H1 (cell line): ENCODE measurements around the gene AK8. TPM values are rescaled to one million over a fixed set of nuclear protein-coding genes. Genes with fewer than 3 reads are reported as not detected.

Experiments used
- CTCF ChIA-PET: fragments of 300-600 bp; sonication (Branson Sonifier 250); formaldehyde crosslinking; loops from one replicate; lab custom pipeline; 2021; ENCODE audit not compliant: partially characterized antibody; lab: Charles Lee
- POLR2A ChIA-PET: fragments of 300-600 bp; sonication (Branson Sonifier 250); formaldehyde crosslinking; loops from one replicate; lab custom pipeline; 2021; ENCODE audit warnings: inconsistent platforms; ENCODE audit not compliant: partially characterized antibody; lab: Charles Lee
- DNase-seq, 2 experiments: peaks; one replicate each; pipeline versions ENCODE4 v3.0.0 to v3.0.0-alpha.2; 2010 to 2022; ENCODE audit warnings: low spot score in 2 of 2, low read depth in 1 of 2, mixed read lengths in 1 of 2
- FAIRE-seq: peaks from 2 replicates; lab custom pipeline; 2011; peaks lifted over from hg19 to GRCh38; lab: Jason Lieb, UNC
- H2AFZ ChIP-seq: 2 replicates; pipeline ENCODE4 v1.8.1; 2012; ENCODE audit warnings: low read length, inconsistent platforms
- H2AK5ac ChIP-seq: 2 replicates; pipeline ENCODE4 v1.6.1; 2013; ENCODE audit warnings: low read depth, low read length
- H2BK120ac ChIP-seq: replicated peaks from 2 replicates; pipeline ENCODE3; 2013; ENCODE audit warnings: low read depth, low read length, inconsistent platforms
- H2BK12ac ChIP-seq: 2 replicates; pipeline ENCODE4 v1.6.1; 2013; ENCODE audit warnings: low read depth, low read length
- H2BK15ac ChIP-seq: 2 replicates; pipeline ENCODE4 v1.6.1; 2013; ENCODE audit warnings: low read length
- H2BK20ac ChIP-seq: 2 replicates; pipeline ENCODE4 v1.6.1; 2013; ENCODE audit warnings: low read length
- H2BK5ac ChIP-seq: 2 replicates; pipeline ENCODE4 v1.6.1; 2013; ENCODE audit warnings: low read depth, low read length
- H3K14ac ChIP-seq: 2 replicates; pipeline ENCODE4 v1.6.1; 2013; ENCODE audit warnings: inconsistent platforms; ENCODE audit not compliant: insufficient read length
- H3K18ac ChIP-seq: 2 replicates; pipeline ENCODE4 v1.6.1; 2013; ENCODE audit warnings: low read length; ENCODE audit errors: extremely low read depth
- H3K23ac ChIP-seq: 2 replicates; pipeline ENCODE4 v1.6.1; 2013; ENCODE audit warnings: inconsistent platforms; ENCODE audit not compliant: insufficient read length
- H3K23me2 ChIP-seq: 2 replicates; pipeline ENCODE4 v1.6.1; 2013; ENCODE audit warnings: low read depth, low read length
- H3K27ac ChIP-seq: 2 replicates; pipeline ENCODE4 v1.6.1; 2011; ENCODE audit warnings: low read depth, low read length, inconsistent platforms
- H3K27me3 ChIP-seq, 4 experiments: replicated peaks in 1 of 4; 1 replicate in 1 of 4; 2 replicates in 3 of 4; pipeline versions ENCODE4 v1.6.1 to v1.8.1; 2011 to 2013; ENCODE audit warnings: low read length in 3 of 4, mild to moderate bottlenecking in 3 of 4, inconsistent platforms in 2 of 4, mixed read lengths in 2 of 4, moderate library complexity in 1 of 4; ENCODE audit not compliant: control insufficient read depth in 3 of 4, insufficient read depth in 3 of 4; ENCODE audit errors: extremely low read depth in 1 of 4
- H3K36me3 ChIP-seq, 4 experiments: 2 replicates each; pipeline versions ENCODE4 v1.6.1 to v1.8.1; 2011 to 2013; ENCODE audit warnings: mild to moderate bottlenecking in 4 of 4, low read length in 3 of 4, moderate library complexity in 2 of 4, control low read depth in 1 of 4, inconsistent platforms in 1 of 4; ENCODE audit not compliant: insufficient read depth in 4 of 4, control insufficient read depth in 2 of 4
- H3K4ac ChIP-seq: replicated peaks from 2 replicates; pipeline ENCODE3; 2013; ENCODE audit warnings: low read length, low read depth, mixed read lengths, inconsistent platforms; ENCODE audit not compliant: insufficient read length
- H3K4me1 ChIP-seq, 4 experiments: replicated peaks in 1 of 4; 1 replicate in 1 of 4; 2 replicates in 3 of 4; pipeline versions ENCODE4 v1.6.1 to v1.8.1; 2011 to 2013; ENCODE audit warnings: low read length in 3 of 4, inconsistent platforms in 2 of 4, mixed read lengths in 1 of 4; ENCODE audit not compliant: insufficient read depth in 4 of 4, control insufficient read depth in 3 of 4
- H3K4me2 ChIP-seq, 2 experiments: 2 replicates each; pipeline versions ENCODE4 v1.6.1 to v1.8.1; 2011 to 2013; ENCODE audit warnings: low read depth in 2 of 2, low read length in 2 of 2, control low read depth in 1 of 2, inconsistent platforms in 1 of 2, mild to moderate bottlenecking in 1 of 2; ENCODE audit not compliant: insufficient read depth in 1 of 2
- H3K4me3 ChIP-seq, 4 experiments: fragments of 200-600, 300-600 bp in 1 of 4; sonication (generic), shearing (Covaris generic), sonication (Bioruptor Twin) in 1 of 4; 2 replicates each; pipeline versions ENCODE4 v1.5.1 to v1.8.1; 2011 to 2016; ENCODE audit warnings: low read length in 4 of 4, low read depth in 3 of 4, control low read depth in 2 of 4, inconsistent platforms in 2 of 4, mild to moderate bottlenecking in 2 of 4, mixed read lengths in 1 of 4, moderate library complexity in 1 of 4; ENCODE audit not compliant: insufficient read depth in 2 of 4; ENCODE audit errors: extremely low read depth in 1 of 4
- H3K56ac ChIP-seq: replicated peaks from 2 replicates; pipeline ENCODE3; 2013; ENCODE audit warnings: low read depth, mild to moderate bottlenecking, mixed read lengths, low read length, inconsistent platforms; ENCODE audit not compliant: insufficient read length
- H3K79me1 ChIP-seq: 2 replicates; pipeline ENCODE4 v1.6.1; 2013; ENCODE audit warnings: low read depth, low read length, control low read depth
- H3K79me2 ChIP-seq, 2 experiments: 2 replicates each; pipeline versions ENCODE4 v1.6.1 to v1.8.1; 2012 to 2013; ENCODE audit warnings: low read length in 2 of 2, mild to moderate bottlenecking in 2 of 2, inconsistent platforms in 1 of 2; ENCODE audit not compliant: insufficient read depth in 2 of 2, control insufficient read depth in 1 of 2
- H3K9ac ChIP-seq, 4 experiments: replicated peaks in 1 of 4; 1 replicate in 1 of 4; 2 replicates in 3 of 4; pipeline versions ENCODE4 v1.6.1 to v1.8.1; 2011 to 2013; ENCODE audit warnings: low read depth in 3 of 4, low read length in 3 of 4, control low read depth in 2 of 4, mild to moderate bottlenecking in 2 of 4, moderate library complexity in 2 of 4, inconsistent platforms in 1 of 4; ENCODE audit errors: extremely low read depth in 1 of 4
- H3K9me3 ChIP-seq, 2 experiments: 2 replicates each; pipeline versions ENCODE4 v1.6.1 to v1.8.1; 2012 to 2013; ENCODE audit warnings: mild to moderate bottlenecking in 2 of 2, moderate library complexity in 2 of 2, control low read depth in 1 of 2, inconsistent platforms in 1 of 2, low read depth in 1 of 2, low read length in 1 of 2, mixed read lengths in 1 of 2; ENCODE audit not compliant: insufficient read depth in 2 of 2
- H4K20me1 ChIP-seq, 2 experiments: replicated peaks in 1 of 2; 2 replicates each; pipeline versions ENCODE3 to v1.8.1; 2011 to 2013; ENCODE audit warnings: inconsistent platforms in 2 of 2, low read length in 2 of 2, mild to moderate bottlenecking in 1 of 2; ENCODE audit not compliant: insufficient read depth in 2 of 2, control insufficient read depth in 1 of 2
- H4K5ac ChIP-seq: 2 replicates; pipeline ENCODE4 v1.6.1; 2013; ENCODE audit warnings: low read length, low read depth, mixed read lengths, inconsistent platforms; ENCODE audit not compliant: insufficient read length
- H4K8ac ChIP-seq: 2 replicates; pipeline ENCODE4 v1.8.0; 2013; ENCODE audit warnings: mild to moderate bottlenecking, moderate library complexity, low read length, inconsistent platforms; ENCODE audit not compliant: insufficient read depth; ENCODE audit errors: extremely low read depth
- H4K91ac ChIP-seq: replicated peaks from 2 replicates; pipeline ENCODE3; 2013; ENCODE audit warnings: low read length, mixed read lengths, inconsistent platforms; ENCODE audit not compliant: insufficient read length
- ASH2L ChIP-seq: fragments of 200-600, 300-600 bp; sonication (generic); IDR thresholded peaks from one replicate; pipeline ENCODE4 v1.7.1; 2017; ENCODE audit warnings: low read length
- CBX5 ChIP-seq: fragments of 300-800, 300-1000 bp; sonication (generic); IDR thresholded peaks from 2 replicates; pipeline ENCODE4 v1.7.1; 2016; ENCODE audit warnings: antibody characterized with exemption, low read length, low read depth
- EGR1 ChIP-seq: IDR thresholded peaks from 2 replicates; pipeline ENCODE4 v1.6.1; 2011; ENCODE audit warnings: low read depth, low read length, borderline replicate concordance
- HDAC6 ChIP-seq: IDR thresholded peaks from one replicate; pipeline ENCODE4 v1.7.1; 2012; ENCODE audit warnings: low read depth, mild to moderate bottlenecking, inconsistent platforms, low read length, moderate library complexity
- JUN ChIP-seq: IDR thresholded peaks from 2 replicates; pipeline ENCODE4 v1.6.1; 2011; ENCODE audit warnings: low read depth, mild to moderate bottlenecking, improper control_type of control experiment, low read length
- PHF8 ChIP-seq: fragments of 200-600 bp; sonication (generic); conservative IDR thresholded peaks from 2 replicates; pipeline ENCODE4 v1.7.1; 2012; ENCODE audit warnings: low read depth, mild to moderate bottlenecking, inconsistent platforms, low read length, moderate library complexity
- POLR2A ChIP-seq, 2 experiments: IDR thresholded peaks; 1 replicate in 1 of 2; 2 replicates in 1 of 2; pipeline ENCODE4 v1.6.1; 2011; ENCODE audit warnings: low read depth in 2 of 2, low read length in 2 of 2, mild to moderate bottlenecking in 2 of 2; ENCODE audit errors: control extremely low read depth in 1 of 2
- POU5F1 ChIP-seq: IDR thresholded peaks from 2 replicates; pipeline ENCODE4 v1.6.1; 2011; ENCODE audit warnings: low read depth, mild to moderate bottlenecking, low read length, moderate library complexity
- RAD21 ChIP-seq, 2 experiments: IDR thresholded peaks in 1 of 2; conservative IDR thresholded peaks in 1 of 2; 2 replicates each; pipeline ENCODE4 v1.6.1; 2011; ENCODE audit warnings: low read depth in 2 of 2, low read length in 2 of 2, improper control_type of control experiment in 1 of 2, inconsistent platforms in 1 of 2, mild to moderate bottlenecking in 1 of 2, moderate library complexity in 1 of 2
- RFX5 ChIP-seq: IDR thresholded peaks from 2 replicates; pipeline ENCODE4 v1.6.1; 2011; ENCODE audit warnings: low read depth, low read length, improper control_type of control experiment, borderline replicate concordance
- SUZ12 ChIP-seq: fragments of 200-600 bp; sonication (generic); IDR thresholded peaks from 2 replicates; pipeline ENCODE4 v1.6.1; 2012; ENCODE audit warnings: mild to moderate bottlenecking, inconsistent platforms, low read length, moderate library complexity, mixed read lengths
- TAF1 ChIP-seq: IDR thresholded peaks from 2 replicates; pipeline ENCODE4 v1.6.1; 2011; ENCODE audit warnings: mild to moderate bottlenecking, low read depth, low read length
- TBP ChIP-seq: IDR thresholded peaks from 2 replicates; pipeline ENCODE4 v1.6.1; 2011; ENCODE audit warnings: low read depth, low read length, improper control_type of control experiment
- ZNF274 ChIP-seq: IDR thresholded peaks from 2 replicates; pipeline ENCODE4 v1.7.0; 2012; ENCODE audit warnings: low read length, borderline replicate concordance; ENCODE audit errors: extremely low read depth
- WGBS, 2 experiments: shearing (Covaris generic) in 1 of 2; methylation state at CpG; one replicate each; pipeline versions ENCODE4 v1.1.6 to v1.1.7; 2013 to 2015; ENCODE audit warnings: low lambda C conversion rate in 2 of 2, mixed read lengths in 2 of 2, inconsistent platforms in 1 of 2, low coverage in 1 of 2, missing lambda C conversion rate in 1 of 2; ENCODE audit not compliant: insufficient replicate concordance in 2 of 2, insufficient coverage in 1 of 2, insufficient read length in 1 of 2; ENCODE audit errors: extremely low coverage in 1 of 2, missing lambda C conversion rate in 1 of 2; 5-methylcytosine and 5-hydroxymethylcytosine counted together
- polyA plus RNA-seq, 7 experiments: library from polyadenylated mRNA; depleted of rRNA in 3 of 7; stranded (reverse) in 5 of 7; unstranded in 2 of 7; fragments of >200 nt in 5 of 7; fragments of 200-250 nt in 2 of 7; gene quantifications; 1 replicate in 5 of 7; 2 replicates in 1 of 7; 4 replicates in 1 of 7; pipeline versions ENCODE4 v1.2.1 to v1.2.3, GENCODE V29; 2011 to 2013; ENCODE audit warnings: missing spikeins in 2 of 7, mixed read lengths in 2 of 7
- total RNA-seq: library from RNA; stranded (reverse); fragmentation: NEBNext Ultra II Directional; extraction: Animal tissue kit (Norgen Biotek cat#: 25700); gene quantifications from 2 replicates; pipeline ENCODE4 v1.2.1, GENCODE V29; 2021

The AK8 gene
- total and polyA plus RNA-seq, 2 of the 8 experiments (the other 6 are each of a cell fraction or from before 2014, with no cell fraction given), result 0.35 to 0.48 TPM

DNA sequence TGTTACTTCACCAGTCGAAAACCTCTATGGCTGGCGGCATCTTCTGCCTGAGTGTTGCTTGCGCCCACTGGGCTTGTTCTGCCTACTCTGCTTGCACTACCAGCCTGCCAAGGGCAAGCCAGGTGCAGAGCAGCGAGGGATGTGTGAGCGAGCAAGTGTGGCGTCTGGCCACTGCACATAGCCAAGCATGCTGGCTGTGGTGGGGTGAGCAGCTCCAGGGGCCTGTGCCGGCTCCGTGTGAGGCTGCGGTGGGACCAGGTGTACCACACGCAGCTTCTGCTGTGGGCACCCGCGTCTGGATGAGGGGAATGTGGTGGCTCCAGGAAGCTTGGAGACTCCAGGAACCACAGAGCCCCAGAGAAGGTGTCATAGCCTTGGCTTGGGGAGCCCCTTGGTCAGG lies 156.4 kb downstream of the AK8 start:
- H4K8ac ChIP-seq, result no peak overlapping the region
- TF ChIP-seq SUZ12, result no peak
- no peak for TF ChIP-seq TBP
- no peak for TF ChIP-seq HDAC6
- no peak for TF ChIP-seq ZNF274
- TF ChIP-seq RFX5, result no peak
- no peak for TF ChIP-seq RAD21 (IDR thresholded peaks at IDR 0.05 in 1 of 2, conservative IDR thresholded peaks at IDR 0.05 in 1 of 2; ENCODE audit: low read depth in 2 of 2, low read length in 2 of 2)
- no peak for TF ChIP-seq EGR1
- no peak for TF ChIP-seq ASH2L
- no peak for TF ChIP-seq JUN
- no peak for TF ChIP-seq PHF8
- no peak for TF ChIP-seq POU5F1
- TF ChIP-seq CBX5, result no peak
- TF ChIP-seq TAF1, result no peak
- no peak for TF ChIP-seq POLR2A (IDR thresholded peaks at IDR 0.05; ENCODE audit: control extremely low read depth in 1 of 2, low read depth in 2 of 2, low read length in 2 of 2)
- ChIA-PET CTCF (interaction anchor here (1.0 kb wide), 1 partner anchor 27 kb away, joined by 4 read pairs; no protein-coding TSS in a partner anchor), POLR2A (no interaction called here)
- no peak overlapping the region for H3K56ac ChIP-seq
- no peak overlapping the region for H3K18ac ChIP-seq
- H2BK5ac ChIP-seq, result no peak overlapping the region
- H3K14ac ChIP-seq, result no peak overlapping the region
- H2AK5ac ChIP-seq, result no peak overlapping the region
- no peak for DNase-seq
- H4K5ac ChIP-seq, result no peak overlapping the region
- H3K79me2 ChIP-seq, result no peaks in the 10 kb centered on the region
- no peaks in the 10 kb centered on the region for H3K27me3 ChIP-seq
- no peak overlapping the region for H3K27ac ChIP-seq
- FAIRE-seq, result no peak
- no peaks in the 10 kb centered on the region for H3K36me3 ChIP-seq
- H3K79me1 ChIP-seq, result no peaks in the 10 kb centered on the region
- no peak overlapping the region for H3K4ac ChIP-seq
- H3K4me2 ChIP-seq, result no peak overlapping the region
- H2BK120ac ChIP-seq, result no peak overlapping the region
- H3K9ac ChIP-seq, result no peak overlapping the region
- no peaks in the 10 kb centered on the region; a peak in 1 of 7 replicates for H3K4me1 ChIP-seq
- no peak overlapping the region for H4K91ac ChIP-seq
- peaks cover 0 to 1% of the 10 kb centered on the region in 2 experiments for H4K20me1 ChIP-seq
- H2BK20ac ChIP-seq, result no peak overlapping the region
- 94% methylated on average over 12 of the region's 12 CpGs; no CpG with 5 or more reads in 1 of the 2 experiments for WGBS, 2 experiments
- H3K23ac ChIP-seq, result no peak overlapping the region
- no peak overlapping the region for H3K4me3 ChIP-seq
- no peak overlapping the region for H2AFZ ChIP-seq
- H3K9me3 ChIP-seq, result no peaks in the 10 kb centered on the region
- no peaks in the 10 kb centered on the region for H3K23me2 ChIP-seq
- no peak overlapping the region for H2BK12ac ChIP-seq
- no peak overlapping the region for H2BK15ac ChIP-seq
